SKM-1 (cell line): ENCODE measurements around the gene IL36B.

ENCODE experiments used
- DNase-seq: peaks from one replicate; lab custom pipeline; 2025; ENCODE audit not compliant: unreplicated experiment; lab: John Stamatoyannopoulos, UW

IL36B gene

DNA sequence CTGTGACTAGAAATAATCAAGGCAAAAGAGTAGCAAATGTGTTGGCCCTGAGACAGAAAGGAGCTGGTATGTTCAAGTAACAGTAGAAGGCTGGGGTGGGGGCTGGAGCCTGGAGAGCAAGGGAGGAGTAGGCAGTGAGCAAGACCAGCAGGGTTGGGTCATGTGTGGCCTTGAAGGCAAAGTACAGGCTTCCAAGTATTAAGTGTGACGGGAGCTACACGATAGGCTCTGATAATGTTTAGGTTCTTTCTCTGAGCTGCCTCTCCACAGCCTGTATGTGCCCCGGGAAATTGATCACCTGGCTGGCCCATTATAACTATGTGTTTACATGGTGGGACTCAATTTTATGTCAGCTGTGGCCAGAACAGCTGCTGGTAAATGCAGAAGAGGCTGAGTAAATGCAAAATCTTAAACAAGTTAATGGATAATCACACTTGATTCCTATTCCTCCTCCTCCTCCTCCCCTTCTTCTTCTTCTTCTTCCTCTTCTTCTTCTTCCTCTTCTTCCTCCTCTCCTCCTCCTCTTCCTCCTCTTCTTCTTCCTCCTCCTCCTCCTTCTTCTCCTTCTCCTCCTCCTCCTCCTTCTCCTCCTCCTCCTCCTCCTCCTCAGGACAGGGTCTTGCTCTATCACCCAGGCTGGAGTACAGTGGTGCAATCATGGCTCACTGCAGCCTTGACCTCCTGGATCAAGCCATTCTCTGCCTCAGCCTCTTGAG, 24.4 kb upstream of the IL36B start:
- DNase-seq = no peak

DNA sequence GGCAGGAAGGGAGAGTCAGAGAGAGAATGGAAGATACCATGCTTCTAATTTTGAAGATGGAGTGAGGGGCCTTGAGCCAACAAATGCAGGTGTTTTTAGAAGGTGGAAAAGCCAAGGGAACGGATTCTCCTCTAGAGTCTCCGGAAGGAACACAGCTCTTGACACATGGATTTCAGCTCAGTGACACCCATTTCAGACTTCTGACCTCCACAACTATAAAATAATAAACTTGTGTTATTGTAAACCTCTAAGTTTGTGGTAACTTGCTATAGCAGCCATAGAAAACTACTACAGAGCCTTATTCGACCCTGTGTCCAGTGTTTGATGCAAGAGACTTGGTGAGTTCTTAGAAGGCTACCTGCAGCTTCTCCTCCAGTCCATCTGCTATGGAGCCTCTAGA, 22.9 kb upstream of the IL36B start:
- DNase-seq = no peak

DNA sequence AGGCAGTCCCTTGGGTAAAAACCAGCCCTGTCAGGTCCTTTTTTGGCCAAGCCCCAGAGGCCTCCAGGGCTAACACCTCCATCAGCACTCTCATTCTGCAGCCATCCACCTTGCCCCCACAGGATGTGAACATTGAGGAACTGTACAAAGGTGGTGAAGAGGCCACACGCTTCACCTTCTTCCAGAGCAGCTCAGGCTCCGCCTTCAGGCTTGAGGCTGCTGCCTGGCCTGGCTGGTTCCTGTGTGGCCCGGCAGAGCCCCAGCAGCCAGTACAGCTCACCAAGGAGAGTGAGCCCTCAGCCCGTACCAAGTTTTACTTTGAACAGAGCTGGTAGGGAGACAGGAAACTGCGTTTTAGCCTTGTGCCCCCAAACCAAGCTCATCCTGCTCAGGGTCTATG, 22.4 kb upstream of the IL36B start:
- no peak for DNase-seq

DNA sequence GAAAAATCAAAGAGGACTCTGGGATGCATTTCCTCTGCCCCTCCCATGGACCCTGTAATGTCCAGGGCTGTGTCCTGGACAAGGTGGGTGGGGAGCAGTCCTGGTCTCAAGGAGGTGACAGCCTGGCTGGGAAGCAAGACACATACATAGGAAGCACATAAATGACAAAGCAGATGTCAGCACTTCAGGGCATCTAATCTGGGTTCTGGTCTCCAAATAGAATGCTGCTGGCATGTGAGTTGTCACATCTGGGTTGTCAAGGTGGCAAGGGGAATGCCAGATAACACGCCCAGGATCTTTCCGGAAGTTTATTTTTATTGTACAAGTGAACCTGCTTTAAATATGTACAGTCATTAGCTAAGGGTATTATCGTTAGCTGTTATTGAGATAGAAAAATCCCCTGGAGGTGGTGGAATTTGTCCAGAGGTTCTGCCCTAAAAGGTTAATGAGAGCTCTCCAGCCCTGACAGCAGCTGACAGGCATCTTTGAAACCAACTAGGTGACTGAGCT, 20.7 kb upstream of the IL36B start:
- DNase-seq = no peak

DNA sequence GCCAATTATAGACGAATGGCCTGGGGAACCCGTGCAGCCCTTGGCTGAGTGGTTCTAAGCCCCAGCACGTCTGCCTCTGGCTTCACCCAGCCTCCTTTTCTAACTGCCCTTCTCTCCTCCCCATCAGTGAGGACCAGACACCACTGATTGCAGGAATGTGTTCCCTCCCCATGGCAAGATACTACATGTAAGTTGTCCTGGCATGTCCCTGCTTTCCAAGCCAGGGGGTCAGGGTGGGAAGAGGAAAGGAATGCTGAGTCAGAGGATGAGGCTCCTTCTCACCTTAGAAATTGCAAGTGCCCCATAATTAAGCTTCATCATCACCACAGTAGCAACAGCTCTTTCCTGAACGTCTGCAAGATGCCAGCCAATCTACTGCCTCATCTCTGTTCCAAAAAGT, 19.9 kb upstream of the IL36B start:
- DNase-seq = no peak

DNA sequence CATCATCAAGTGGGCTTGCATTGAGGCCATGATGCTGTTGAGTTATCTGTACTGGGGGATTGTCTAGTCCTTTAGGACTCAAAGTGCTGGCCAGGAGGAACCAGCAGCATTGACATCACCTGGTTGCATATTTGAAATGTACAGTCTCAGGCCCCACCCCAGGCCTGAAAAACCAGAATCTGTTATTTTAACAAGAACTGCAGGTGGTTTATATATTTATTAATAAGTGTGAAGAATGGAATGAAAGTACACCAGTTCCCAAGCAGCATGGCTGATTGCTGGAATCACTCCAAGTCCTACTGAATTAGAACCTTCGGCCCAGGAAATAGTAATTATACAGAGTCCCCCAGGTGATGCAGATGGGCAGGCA, 17.9 kb upstream of the IL36B start:
- no peak for DNase-seq

DNA sequence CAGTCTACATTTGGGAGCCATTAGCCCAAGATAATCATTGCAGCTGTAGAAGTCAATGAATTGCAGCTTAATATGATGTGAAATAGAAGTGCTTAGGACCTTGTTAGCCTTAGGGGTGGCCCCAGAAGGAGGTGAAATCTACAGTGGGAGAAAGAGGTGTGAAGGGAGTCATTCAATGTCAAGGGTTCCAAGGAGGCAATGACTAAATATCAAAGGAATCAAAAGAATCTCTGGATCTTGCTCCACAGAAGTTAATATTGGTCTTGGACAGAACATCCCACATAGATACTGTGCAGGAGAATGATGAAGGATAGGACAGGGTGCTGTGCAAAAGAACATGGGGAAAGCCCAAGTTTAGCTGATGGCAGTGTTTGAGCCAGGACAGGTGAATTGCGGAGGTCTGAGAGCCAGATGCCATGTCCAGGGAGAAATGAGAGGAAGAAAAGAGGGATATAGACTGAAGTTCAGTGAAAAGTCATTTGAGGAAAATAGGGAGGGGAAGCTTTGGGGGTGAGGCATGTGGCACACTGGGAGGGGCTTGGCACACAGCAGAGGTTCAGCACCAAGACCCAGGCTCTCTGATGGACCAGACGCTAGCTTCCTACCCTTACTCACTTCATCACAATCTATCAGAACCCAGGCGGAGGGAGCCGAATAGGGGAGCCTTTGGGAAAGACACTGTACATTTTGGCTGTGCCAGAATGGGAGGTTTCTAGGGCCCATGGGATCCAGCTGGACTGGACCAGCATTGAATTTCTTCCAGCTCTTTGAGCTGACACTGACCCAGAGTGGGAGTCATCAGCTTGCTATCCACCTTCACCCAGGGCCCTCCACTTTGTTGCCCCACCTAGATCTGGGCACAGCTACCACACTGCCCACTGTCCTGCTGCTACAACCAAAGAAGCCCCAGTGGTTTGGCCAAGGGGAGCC, 17.3 kb upstream of the IL36B start:
- DNase-seq = no peak

DNA sequence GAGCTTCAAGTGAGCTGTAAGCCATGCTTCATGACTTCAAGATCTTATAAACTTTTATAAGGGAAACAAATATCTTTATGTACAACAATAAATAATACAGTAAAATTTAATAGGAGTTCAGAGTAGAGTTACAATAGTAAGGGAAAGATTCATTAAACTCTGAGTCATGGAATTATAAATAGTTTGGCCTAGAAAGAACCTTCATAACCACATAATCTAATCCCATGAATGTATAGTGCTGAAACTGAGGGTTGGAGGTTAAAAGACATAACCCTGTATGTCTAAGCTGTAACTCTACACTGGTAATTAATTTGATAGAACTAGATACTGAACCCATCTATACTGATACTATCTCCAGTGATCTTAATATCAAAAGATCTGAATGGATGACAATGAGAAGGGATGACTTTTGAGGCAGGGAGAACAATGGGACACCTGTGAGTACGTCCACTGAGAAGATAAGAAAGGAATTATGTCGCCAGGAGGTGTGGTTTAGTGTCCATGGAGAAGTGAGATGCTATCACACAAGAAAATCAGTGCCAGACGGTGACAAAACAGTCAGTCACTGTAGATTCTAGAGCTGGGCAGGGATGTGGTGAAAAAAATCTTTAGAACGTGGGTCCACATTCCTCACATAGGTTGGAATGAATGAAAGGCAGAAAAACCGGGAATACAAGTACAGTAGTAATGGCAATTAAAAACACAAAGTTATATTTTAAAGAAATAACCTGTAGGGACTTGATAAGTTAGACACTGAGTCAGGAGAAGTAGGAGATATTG, 16.2 kb upstream of the IL36B start:
- DNase-seq = no peak

DNA sequence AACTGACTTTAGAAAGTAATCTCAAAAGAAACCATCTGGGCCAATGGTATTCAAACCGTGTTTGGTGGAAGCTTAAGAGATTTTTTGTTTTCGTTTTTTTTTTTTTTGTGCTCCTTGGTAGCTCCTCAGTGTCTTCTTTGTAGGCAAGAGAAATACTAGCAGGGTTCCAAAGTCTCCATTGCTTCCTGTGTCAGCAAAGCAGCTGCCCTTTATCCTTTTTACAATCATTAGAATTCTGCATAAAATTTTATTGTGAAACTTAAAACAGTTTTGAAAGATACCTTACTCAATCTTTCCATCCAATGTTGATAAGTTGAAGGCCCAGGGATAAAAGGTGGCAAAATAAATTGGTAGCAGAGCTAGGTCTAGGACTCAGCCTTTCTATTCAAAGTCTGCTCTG, 15.6 kb upstream of the IL36B start:
- DNase-seq = no peak

DNA sequence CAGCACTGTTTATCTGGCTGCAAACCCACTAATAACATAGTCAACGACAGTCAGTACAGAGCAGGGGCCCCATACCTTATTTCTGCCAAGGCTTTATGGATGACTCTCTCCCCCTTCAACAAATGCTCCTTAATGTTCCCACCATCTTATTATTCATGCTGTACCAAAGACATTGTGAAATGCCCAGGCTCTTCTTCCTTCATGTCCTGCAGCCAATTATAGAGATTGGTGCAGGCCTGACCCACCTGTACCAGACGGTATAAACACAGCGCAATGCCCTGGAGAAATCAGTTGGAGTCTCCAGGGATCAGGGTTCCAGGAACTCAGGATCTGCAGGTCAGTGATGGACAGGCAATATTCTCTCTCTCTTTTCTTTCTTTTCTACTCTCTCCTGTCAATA, 15.0 kb upstream of the IL36B start, which contains the start of gene IL1F10:
IL1F10 (plus strand) TSS at position 290 of the 400 bp plus-strand sequence. CDS start 4,769 bp downstream, outside the sequence.
- no peak for DNase-seq

DNA sequence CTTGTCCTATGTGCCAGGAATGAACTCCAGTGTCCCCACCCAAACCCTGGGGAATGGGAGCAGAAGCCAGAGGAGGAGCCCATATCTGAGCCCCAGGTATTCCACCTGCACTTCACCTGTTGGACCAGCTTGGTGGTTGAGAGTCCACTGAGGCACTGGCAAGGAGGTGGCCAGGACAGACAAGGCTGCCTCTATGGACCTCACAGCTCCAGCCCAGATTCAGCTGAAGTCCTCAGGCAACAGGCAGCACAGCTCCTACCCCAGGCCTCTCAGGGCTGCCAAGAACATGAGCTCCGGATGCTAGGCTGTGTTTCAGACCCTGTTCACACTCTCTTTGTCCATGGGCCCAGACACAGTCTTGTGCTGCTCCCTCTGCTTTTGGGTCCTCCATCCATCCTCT, 12.2 kb upstream of the IL36B start:
- no peak for DNase-seq

DNA sequence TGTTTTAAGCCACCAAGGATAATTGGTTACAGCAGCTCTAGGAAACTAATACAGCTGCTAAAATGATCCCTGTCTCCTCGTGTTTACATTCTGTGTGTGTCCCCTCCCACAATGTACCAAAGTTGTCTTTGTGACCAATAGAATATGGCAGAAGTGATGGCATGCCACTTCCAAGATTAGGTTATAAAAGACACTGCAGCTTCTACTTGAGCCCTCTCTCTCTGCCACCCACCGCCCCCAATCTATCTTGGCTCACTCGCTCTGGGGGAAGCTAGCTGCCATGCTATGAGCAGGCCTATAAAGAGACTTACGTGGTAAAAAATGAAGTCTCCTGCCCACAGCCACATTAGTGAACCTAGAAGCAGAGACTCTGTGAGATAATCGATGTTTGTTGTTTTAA, 11.6 kb upstream of the IL36B start:
- no peak for DNase-seq

DNA sequence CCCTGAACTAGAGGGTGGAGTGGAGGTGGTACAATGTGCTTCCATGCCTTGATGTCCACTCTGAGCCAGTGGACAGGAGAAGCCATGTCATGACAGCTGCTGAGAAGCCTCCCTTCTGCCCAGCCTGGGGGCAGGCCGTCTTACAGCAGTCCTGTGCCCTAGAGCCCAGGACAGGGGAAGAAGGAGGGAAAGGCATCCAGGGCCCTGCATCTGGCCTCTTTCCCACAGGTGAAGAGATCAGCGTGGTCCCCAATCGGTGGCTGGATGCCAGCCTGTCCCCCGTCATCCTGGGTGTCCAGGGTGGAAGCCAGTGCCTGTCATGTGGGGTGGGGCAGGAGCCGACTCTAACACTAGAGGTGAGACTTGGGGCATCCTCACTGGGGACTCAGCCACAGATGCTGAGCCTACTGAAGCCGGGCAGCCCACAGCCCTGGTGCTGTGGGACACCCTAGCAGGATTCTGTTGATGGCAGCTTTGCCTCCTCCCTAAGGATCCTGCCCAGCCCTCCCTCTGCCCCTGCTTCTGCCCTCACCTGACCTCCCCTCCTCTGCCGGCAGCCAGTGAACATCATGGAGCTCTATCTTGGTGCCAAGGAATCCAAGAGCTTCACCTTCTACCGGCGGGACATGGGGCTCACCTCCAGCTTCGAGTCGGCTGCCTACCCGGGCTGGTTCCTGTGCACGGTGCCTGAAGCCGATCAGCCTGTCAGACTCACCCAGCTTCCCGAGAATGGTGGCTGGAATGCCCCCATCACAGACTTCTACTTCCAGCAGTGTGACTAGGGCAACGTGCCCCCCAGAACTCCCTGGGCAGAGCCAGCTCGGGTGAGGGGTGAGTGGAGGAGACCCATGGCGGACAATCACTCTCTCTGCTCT, 9.5 kb upstream of the IL36B start:
- DNase-seq = no peak

DNA sequence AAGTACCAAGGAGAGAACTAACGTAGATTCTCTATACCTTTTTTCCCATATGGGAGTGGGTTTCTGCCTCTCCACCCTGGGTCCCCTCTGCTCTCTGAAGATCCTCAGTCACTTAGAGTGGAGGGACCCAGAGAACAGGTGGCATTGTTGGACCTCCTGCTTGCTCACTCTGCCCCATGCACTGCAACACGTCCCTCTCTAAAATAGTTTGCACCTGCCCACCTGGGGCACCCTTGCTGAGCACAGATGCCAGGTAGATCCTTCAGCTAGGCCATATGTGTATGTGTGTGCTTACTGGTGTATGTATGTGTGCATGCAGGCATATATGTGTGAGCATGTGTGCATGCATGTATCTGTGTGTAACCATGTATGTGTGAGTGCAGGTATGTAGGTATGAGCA, 8.6 kb upstream of the IL36B start:
- DNase-seq = no peak

DNA sequence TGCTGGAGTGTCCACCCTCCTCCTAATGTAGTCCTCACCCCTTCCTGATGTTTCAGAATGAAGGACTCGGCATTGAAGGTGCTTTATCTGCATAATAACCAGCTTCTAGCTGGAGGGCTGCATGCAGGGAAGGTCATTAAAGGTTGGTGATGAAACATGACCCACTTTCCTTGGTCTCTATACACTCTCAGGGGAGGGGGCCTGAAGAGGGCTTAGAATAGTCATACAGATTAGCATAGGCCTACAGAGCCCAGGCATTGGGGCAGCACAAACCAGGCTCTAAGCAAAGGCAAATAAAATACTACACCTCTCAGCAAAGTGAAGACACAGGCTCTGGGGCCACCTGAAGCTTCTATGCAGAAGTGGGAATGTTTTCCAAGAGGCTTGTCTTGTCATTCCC, 8.1 kb upstream of the IL36B start:
- DNase-seq = no peak

DNA sequence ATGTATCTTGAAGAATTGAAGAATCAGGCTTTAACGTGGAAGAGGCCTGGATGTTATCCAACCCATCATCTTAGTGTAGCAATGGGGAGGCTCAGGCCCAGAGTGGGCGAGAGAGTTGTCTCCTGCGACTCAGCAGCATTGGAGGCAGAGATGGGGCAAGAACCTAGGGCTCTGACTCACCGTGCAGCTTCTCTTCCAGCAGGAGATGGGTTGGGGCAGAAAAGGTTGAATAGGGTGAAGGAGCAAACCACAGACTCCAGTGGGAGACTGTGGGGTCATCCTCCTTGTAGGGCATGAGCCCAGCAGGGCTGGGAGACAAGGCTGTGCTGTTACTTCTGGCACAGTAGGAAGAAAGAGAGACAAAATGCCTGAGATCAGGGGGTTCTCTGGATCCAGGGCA, 7.7 kb upstream of the IL36B start:
- DNase-seq = no peak

DNA sequence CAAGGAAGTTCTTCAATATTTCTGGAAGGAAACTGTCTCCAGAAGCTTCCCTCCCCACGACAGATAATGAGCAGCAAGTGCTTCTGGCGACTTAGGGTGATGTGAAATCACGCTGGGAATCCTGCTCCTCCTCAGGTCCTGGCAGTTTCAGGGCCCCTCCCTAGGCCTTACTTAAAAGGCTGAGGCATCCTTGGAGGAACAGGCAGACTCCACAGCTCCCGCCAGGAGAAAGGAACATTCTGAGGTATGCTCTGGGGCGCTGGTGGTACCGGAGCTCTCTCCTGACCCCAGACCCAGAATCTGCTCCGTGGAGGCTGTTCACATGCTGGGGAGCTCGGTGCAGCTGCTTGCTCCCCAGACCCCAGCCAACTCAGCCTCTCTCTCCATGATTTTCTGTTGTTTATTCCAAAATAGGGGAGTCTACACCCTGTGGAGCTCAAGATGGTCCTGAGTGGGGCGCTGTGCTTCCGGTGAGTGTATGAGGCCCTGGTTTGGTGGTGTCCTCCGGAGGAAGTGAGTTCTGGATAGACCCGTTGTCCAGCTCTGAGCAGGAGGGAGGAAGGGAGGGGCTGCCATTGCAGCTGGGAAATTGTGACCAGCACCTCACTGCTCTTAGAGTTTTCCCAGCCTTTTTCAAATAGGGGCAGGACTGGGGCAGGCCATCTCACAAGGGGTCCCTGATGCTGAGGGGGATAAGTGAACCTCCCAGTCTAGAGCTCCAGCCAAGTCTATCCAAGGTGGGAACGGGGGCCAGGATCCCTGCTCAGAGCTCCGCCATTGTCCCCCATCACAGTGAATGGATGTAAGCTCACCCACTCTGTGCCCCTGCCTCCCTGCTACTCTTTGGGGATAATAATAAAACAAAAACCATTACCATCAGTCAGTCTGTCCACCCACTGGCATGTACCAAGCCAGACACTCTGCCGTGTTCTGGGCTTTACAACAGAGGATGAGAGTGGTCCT, 6.6 kb upstream of the IL36B start, which contains the start of gene IL36RN:
IL36RN (plus strand) TSS at position 201 of the 963 bp plus-strand sequence; CDS start at position 442, 241 bp downstream.
- DNase-seq = no peak

DNA sequence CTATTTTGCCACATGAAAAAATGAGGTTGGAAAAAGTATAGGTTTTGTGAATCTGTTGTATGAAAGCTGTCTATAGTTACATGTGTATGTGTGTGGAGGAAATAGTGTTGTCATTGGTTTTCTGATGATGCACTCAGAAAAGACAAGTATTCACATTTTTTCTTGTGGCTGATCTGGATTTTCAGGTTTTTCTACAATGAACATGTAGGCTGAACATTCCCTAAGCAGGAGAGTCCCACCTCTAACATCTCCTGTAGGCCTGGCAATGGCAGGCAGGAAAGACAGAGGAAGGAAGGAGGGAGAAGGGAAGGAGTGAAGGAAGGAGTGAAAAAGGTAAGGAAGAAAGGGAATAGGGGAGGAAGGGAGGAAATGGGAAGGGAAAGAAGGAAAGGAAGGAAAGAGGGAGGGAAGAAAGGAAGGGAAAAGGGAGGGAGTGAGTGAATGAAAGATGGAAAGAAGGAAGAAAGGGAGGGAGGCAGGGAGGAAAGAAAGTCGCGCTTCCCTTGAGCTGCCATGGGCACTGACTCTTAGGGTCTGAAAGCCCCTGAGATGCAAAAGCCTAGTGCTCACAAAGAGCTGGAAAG, 5.8 kb upstream of the IL36B start:
- no peak for DNase-seq

DNA sequence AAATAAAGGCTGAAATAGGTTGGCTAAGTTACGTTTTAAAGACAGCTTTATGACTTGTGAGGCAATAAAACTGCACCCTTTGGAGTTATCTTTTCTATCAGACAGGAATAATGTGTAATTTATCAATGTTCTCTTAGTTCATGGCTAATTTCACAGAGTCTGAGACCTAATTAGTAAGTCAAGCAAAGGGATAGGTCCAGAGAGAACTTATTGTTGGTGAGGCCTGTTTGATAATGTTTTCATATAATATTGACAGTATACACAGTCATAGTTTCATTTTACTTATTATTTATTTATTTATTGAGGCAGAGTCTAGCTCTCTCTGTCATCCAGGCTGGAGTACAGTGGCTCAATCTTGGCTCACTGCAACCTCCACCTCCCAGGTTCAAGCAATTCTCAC, 4.5 kb upstream of the IL36B start:
- no peak for DNase-seq
